Skeletal muscle tissue (tissue), 4 donors: ENCODE data around the gene COL2A1. TPM values are rescaled to one million over a fixed set of nuclear protein-coding genes. Genes with fewer than 3 reads are reported as not detected.

Source experiments
- H3K27ac ChIP-seq: one replicate; pipeline ENCODE4 v1.7.0; 2013; ENCODE audit warnings: mild to moderate bottlenecking, low read depth, low read length, inconsistent platforms
- H3K27me3 ChIP-seq, 3 donors: one replicate each; pipeline ENCODE4 v1.7.0; 2013; ENCODE audit warnings: low read length in 3 of 3; ENCODE audit not compliant: control insufficient read depth in 3 of 3, insufficient read depth in 3 of 3
- H3K36me3 ChIP-seq, 3 donors: one replicate each; pipeline ENCODE4 v1.7.0; 2013; ENCODE audit warnings: low read length in 3 of 3; ENCODE audit not compliant: control insufficient read depth in 3 of 3, insufficient read depth in 3 of 3
- H3K4me1 ChIP-seq, 3 donors: one replicate each; pipeline ENCODE4 v1.7.0; 2013; ENCODE audit warnings: low read length in 3 of 3, mild to moderate bottlenecking in 3 of 3; ENCODE audit not compliant: control insufficient read depth in 3 of 3, insufficient read depth in 3 of 3
- H3K4me3 ChIP-seq, 3 donors: one replicate each; pipeline ENCODE4 v1.7.0; 2013; ENCODE audit warnings: low read length in 3 of 3
- H3K9ac ChIP-seq, 3 donors: one replicate each; pipeline ENCODE4 v1.7.0; 2013; ENCODE audit warnings: low read length in 3 of 3, mild to moderate bottlenecking in 3 of 3, moderate library complexity in 2 of 3, low read depth in 1 of 3
- H3K9me3 ChIP-seq, 3 donors: one replicate each; pipeline ENCODE4 v1.7.0; 2013; ENCODE audit warnings: low read length in 3 of 3; ENCODE audit not compliant: control insufficient read depth in 3 of 3
- total RNA-seq: library from RNA; depleted of rRNA; stranded (reverse); fragments of >200 nt; gene quantifications from one replicate; pipeline ENCODE4 v1.2.3, GENCODE V29; 2014
- donor health status: Osteomylitis.

Gene COL2A1
- total RNA-seq, 1 donor from 2014 or later, result 88.2 TPM

DNA sequence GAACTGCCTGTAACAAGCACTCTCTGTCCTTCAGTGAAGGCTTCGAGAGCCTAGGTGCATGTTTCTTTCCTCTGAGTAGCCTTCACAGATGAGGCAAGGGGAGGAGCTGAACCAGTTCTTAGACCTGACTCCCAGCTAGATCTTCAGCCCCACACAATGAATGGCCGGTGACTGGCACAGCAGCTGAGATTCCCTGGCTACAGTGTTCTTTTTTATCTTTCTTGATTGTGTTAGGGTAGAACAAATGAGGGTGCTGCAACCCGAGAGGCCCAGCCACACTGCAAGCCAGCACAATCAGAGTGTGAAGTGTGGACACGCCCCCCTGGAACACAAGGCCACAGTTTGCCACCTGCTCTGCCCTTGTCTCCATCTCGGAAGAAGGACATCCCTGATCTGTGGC lies 19.1 kb upstream of the COL2A1 start:
- H3K36me3 ChIP-seq, result no peaks in the 10 kb centered on the region
- peaks cover 1 to 14% (median 14%) of the 10 kb centered on the region in 3 donors for H3K4me1 ChIP-seq
- no peak overlapping the region for H3K27ac ChIP-seq
- no peak overlapping the region for H3K9ac ChIP-seq
- H3K4me3 ChIP-seq, result no peak overlapping the region
- no peaks in the 10 kb centered on the region for H3K9me3 ChIP-seq
- peaks cover 0 to 4% (median 3%) of the 10 kb centered on the region in 3 donors for H3K27me3 ChIP-seq

DNA sequence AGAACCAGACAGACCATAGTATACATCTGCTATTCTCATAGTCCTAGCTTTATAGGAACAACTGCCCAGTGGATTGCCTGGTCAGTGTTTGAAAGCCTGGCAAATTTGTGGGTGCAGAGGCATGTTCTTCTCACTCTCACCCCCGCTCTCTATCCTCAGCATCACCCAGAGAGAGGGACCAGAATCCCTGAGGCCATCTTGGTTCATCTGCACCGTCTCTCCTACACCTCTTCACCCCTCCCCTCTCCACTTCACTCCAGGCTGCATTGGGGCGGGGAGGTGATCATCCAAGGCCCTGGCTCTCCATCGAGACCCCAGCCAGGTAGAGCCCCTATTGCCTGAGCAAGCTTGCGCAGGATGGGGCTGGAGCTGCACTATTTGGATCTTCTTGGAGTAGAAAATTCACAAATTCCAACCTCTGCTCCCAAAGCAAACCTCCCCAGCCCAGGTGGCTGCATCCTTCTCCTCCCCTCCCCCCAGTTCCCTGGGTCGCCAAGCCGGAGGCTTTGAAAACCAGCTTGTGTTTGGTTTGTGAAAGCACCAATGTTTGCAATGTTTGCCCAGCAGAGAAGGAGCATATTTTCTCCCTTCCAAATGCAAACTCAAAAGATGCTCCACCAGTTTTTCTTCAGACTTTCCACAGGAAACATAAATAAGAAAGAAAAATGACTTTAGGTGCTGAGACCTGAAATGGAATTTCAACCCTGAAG lies 18.6 kb upstream of the COL2A1 start:
- peaks cover 0 to 14% (median 13%) of the 10 kb centered on the region in 3 donors for H3K4me1 ChIP-seq
- H3K36me3 ChIP-seq, result no peaks in the 10 kb centered on the region
- no peak overlapping the region for H3K9ac ChIP-seq
- peaks cover 0 to 4% (median 3%) of the 10 kb centered on the region in 3 donors for H3K27me3 ChIP-seq
- no peak overlapping the region for H3K27ac ChIP-seq
- H3K9me3 ChIP-seq, result no peaks in the 10 kb centered on the region
- H3K4me3 ChIP-seq, result no peak overlapping the region

DNA sequence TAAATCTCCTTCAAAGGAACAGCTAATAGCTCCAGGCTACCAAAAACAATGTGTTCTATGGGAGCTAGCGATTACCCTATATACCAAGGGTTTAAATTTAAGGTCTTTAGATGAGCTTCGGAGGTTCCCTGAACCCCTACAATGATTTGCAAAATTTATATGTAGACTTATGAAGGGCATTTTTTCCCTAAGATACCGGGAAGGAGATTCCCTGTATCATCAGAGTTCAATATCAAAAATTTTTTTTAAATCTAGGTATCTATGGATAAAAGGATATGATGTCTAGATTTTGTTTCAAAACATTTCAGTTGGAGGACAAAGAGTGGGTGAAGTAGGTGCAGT lies 17.9 kb upstream of the COL2A1 start:
- H3K9me3 ChIP-seq, result no peaks in the 10 kb centered on the region
- H3K27ac ChIP-seq, result no peak overlapping the region
- no peaks in the 10 kb centered on the region for H3K36me3 ChIP-seq
- no peak overlapping the region for H3K4me3 ChIP-seq
- H3K9ac ChIP-seq, result no peak overlapping the region
- H3K27me3 ChIP-seq, result peaks cover 0 to 8% (median 6%) of the 10 kb centered on the region in 3 donors
- H3K4me1 ChIP-seq, result peaks cover 0 to 14% (median 13%) of the 10 kb centered on the region in 3 donors

DNA sequence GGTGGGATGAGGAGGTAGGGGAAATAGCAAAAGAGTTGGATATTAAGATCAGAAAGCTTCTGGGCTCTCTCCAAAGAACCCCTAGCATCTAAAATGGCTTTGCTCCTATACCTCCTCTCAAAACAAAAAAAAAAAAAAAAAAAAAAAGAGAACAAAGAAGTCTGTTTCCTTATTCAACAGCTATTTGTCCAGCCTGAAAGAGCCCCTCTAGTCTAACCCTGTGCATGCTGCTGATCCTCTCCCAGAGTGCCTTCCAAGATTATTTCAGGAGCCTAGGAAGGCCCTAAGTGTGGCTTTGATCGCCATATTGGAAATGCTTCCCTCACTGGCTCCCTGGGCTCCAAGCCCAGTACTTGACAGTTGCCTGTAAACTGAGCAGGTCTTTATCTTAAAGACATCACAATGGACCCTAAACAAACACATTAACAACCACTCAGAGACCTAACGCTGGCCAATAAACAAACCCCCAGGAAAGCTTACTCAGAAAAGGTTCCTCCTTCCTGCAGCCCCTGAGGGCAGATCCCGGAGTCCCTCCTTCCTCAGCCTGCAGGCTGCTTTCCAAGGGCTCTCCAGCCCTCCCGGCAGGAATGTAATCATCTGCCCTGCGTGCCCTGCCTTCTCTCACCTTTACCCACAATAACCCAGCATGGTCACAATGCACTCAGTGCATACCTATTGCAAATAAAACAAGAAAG lies 17.4 kb upstream of the COL2A1 start:
- Histone ChIP-seq H3K27ac (no peak overlapping the region), H3K4me3 (no peak overlapping the region), H3K36me3 (no peaks in the 10 kb centered on the region), H3K9me3 (no peaks in the 10 kb centered on the region), H3K27me3 (peaks cover 0 to 9% (median 9%) of the 10 kb centered on the region in 3 donors), H3K9ac (no peak overlapping the region), H3K4me1 (peaks cover 0 to 14% (median 13%) of the 10 kb centered on the region in 3 donors)

DNA sequence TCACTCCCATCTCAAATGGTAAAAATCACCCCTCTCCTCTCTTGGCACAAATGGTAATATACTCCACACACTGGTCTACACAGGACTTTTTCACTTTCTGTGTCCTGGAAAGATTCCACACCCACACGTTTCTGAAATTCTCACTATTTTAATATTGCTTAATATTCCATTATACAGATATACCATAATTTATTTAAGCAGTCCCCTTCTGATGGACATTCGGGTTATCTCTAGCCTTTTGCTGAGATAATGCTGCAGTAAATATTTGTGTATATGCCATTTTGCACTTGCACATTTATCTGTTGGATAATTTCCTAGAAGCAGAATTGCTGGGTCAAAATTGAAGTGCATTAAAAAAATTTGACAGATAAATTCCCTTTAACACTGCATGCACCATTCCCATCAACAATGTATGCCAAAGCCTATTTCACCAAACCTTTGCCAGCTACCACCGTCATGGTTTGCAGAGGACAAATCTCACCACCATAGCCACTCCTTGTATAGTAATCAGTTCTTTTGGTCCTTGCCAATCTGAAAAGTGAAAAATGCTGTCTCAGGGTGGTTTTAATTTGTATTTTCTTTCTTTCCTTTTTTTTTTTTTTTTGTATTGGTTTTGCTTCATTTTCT lies 15.5 kb upstream of the COL2A1 start:
- H3K9me3 ChIP-seq, result no peaks in the 10 kb centered on the region
- no peak overlapping the region for H3K9ac ChIP-seq
- no peak overlapping the region for H3K27ac ChIP-seq
- H3K4me1 ChIP-seq, result peaks cover 0 to 14% (median 13%) of the 10 kb centered on the region in 3 donors
- H3K27me3 ChIP-seq, result peaks cover 0 to 9% (median 5%) of the 10 kb centered on the region in 3 donors
- no peaks in the 10 kb centered on the region for H3K36me3 ChIP-seq
- H3K4me3 ChIP-seq, result no peak overlapping the region

DNA sequence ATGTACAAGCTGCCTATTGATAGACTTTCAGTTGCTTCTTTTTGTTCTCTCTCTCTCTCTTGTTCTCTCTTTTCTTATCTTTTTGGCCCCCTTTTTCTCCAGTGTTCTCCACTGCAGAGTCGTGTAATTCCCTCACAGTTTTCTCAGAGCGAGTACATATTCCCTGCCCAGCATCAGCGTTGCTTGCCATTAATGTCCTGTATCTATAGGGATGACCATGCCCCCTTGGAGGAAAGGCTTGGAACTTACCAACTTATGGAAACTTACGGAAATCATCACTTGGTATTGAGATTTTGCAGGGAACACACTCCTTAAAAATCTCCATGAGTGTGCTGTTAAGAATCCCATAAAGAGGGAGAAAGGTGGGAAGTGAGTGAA lies 14.3 kb upstream of the COL2A1 start:
- Histone ChIP-seq H3K27me3 (peaks cover 0 to 11% (median 5%) of the 10 kb centered on the region in 3 donors), H3K9me3 (no peaks in the 10 kb centered on the region), H3K36me3 (no peaks in the 10 kb centered on the region), H3K4me3 (no peak overlapping the region), H3K9ac (no peak overlapping the region), H3K4me1 (peaks cover 0 to 8% (median 7%) of the 10 kb centered on the region in 3 donors), H3K27ac (no peak overlapping the region)

DNA sequence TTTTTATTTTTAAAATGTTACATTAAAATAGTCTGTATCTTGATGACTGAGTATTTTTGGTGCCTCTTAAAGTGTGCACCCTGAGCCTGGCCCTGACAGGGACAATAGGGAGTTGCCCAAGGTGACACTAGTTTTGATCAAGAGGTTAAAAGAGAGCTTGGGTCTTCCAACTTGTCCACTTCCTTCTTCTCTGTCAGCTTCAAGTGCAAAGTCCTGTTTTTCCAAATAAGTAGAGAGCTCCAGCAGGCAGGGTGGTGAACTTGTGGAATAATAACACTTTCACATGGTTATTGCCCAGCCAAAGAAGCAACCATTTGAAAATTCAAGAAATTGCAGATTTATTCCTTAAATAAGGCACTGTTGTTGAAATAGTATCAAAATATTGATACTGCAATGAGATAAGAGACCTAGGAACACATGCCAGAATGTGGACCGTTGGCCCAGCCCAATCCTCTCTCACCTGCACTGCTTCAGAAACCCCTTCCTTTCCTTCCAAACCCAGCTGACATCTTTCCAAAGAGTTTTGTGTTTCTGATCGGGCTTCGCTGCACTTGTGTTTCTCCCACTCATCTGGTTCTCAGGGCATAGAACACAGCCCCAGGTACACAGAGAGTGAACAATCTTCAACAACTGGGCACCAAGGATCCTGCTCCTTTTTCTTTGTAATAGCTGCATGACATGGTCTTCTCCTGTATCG lies 13.8 kb upstream of the COL2A1 start:
- peaks cover 0 to 11% (median 5%) of the 10 kb centered on the region in 3 donors for H3K27me3 ChIP-seq
- H3K9ac ChIP-seq, result no peak overlapping the region
- H3K4me3 ChIP-seq, result no peak overlapping the region
- peaks cover 0 to 3% (median 2%) of the 10 kb centered on the region in 3 donors for H3K4me1 ChIP-seq
- no peak overlapping the region for H3K27ac ChIP-seq
- no peaks in the 10 kb centered on the region for H3K36me3 ChIP-seq
- no peaks in the 10 kb centered on the region for H3K9me3 ChIP-seq

DNA sequence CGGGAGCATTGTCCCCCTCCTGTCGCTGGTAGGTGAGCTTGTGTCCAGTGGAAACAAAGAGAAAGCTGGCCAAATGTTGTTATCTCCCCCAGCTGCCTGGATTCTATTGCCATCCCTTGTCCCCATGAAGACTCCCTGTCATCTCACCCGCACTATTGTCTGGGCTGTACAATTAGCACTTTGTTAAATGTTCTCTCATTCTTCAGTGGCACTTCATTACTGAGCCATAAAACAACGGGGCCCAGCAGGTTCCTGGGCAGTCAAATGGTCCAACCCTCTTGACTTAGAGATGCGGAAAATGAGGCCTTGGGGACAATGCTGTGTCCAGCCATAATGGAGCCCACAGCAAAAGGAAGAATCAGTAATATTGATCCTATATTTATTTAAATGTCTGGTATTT lies 13.2 kb upstream of the COL2A1 start:
- H3K4me3 ChIP-seq, result no peak overlapping the region
- no peaks in the 10 kb centered on the region for H3K36me3 ChIP-seq
- no peaks in the 10 kb centered on the region for H3K9me3 ChIP-seq
- no peak overlapping the region for H3K27ac ChIP-seq
- no peaks in the 10 kb centered on the region for H3K4me1 ChIP-seq
- no peak overlapping the region for H3K9ac ChIP-seq
- peaks cover 0 to 8% (median 5%) of the 10 kb centered on the region in 3 donors for H3K27me3 ChIP-seq

DNA sequence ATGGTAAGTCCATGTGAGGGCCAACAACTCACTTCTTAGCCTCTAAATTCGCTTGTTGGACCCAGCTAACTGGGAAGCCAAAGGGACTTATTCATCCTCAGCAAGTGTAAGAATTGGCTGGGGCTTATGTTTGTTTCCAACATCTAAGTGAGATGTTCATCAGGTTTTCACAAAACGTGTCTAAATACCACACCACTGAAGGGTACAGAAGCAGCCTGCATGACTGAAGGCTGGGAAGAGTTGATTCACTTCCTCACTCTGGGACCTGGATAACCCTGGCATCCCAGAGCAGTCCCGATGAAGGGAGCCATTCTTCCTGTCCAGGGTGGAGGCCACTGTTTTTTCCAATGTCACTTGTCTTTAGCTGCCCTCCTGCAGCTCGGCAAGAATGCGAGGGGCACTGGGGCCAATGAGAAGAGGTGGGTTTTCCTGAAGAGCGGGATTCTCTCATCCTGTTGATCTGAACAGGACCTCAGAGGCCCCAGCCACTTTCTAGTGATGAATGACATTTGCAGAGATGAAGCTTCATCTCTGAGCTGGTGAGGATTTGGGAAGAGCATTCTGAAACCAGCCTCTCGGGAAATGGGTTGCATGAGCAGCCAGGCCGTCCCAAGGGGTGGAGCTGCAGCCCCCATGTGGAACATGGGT lies 12.2 kb upstream of the COL2A1 start:
- H3K4me3 ChIP-seq, result no peak overlapping the region
- H3K4me1 ChIP-seq, result no peaks in the 10 kb centered on the region
- H3K36me3 ChIP-seq, result no peaks in the 10 kb centered on the region
- H3K9me3 ChIP-seq, result no peaks in the 10 kb centered on the region
- H3K9ac ChIP-seq, result no peak overlapping the region
- no peak overlapping the region for H3K27ac ChIP-seq
- H3K27me3 ChIP-seq, result peaks cover 0 to 8% (median 5%) of the 10 kb centered on the region in 3 donors
